Left ventricle myocardium inferior (tissue), 1 donor: ENCODE results near the gene OR2Y1. TPM values are rescaled to one million over a fixed set of nuclear protein-coding genes. Genes with fewer than 3 reads are reported as not detected.

ENCODE experiments used
- DNase-seq: peaks from one replicate; pipeline ENCODE4 v3.0.0-alpha.2; 2020
- H3K27ac ChIP-seq: fragments of 200-600 bp; replicated peaks from 2 replicates; pipeline ENCODE4 v1.8.0; 2021
- H3K27me3 ChIP-seq: fragments of 200-600 bp; 2 replicates; pipeline ENCODE4 v1.8.0; 2021; ENCODE audit warnings: low read depth
- H3K36me3 ChIP-seq: fragments of 200-600 bp; 2 replicates; pipeline ENCODE4 v1.8.0; 2021
- H3K4me1 ChIP-seq: fragments of 200-600 bp; 2 replicates; pipeline ENCODE4 v1.8.0; 2021
- H3K4me3 ChIP-seq: fragments of 200-600 bp; 2 replicates; pipeline ENCODE4 v1.8.0; 2021; ENCODE audit warnings: mild to moderate bottlenecking, moderate library complexity
- H3K9me3 ChIP-seq: fragments of 200-600 bp; replicated peaks from 2 replicates; pipeline ENCODE4 v1.8.0; 2021
- intact Hi-C: fragments of 100-400 bp; cut with micrococcal nuclease; formaldehyde crosslinking; loops from one replicate; pipeline ENCODE4 v1.11.0; 2022
- total RNA-seq: library from RNA; stranded (reverse); fragmentation: NEBNext Ultra II Directional; extraction: Animal tissue kit (Norgen Biotek cat#: 25700); gene quantifications from one replicate; pipeline ENCODE4 v1.2.1, GENCODE V29; 2021
- TF ChIP-seq, protein P1 (sequence below): fragments of 200-600 bp; IDR thresholded peaks from 2 replicates; pipeline ENCODE4 v1.8.0; 2021; ENCODE audit warnings: antibody characterized with exemption, mild to moderate bottlenecking, borderline replicate concordance
- donor health status: DM: no; HTN: yes; CAD: no; lungs with severe emphysema.

The OR2Y1 gene
- total RNA-seq, 1 donor from 2014 or later, result not detected

- H3K27ac ChIP-seq, result no peak overlapping the region
- no peak for DNase-seq
- no peaks in the 10 kb centered on the region for H3K36me3 ChIP-seq
- H3K4me3 ChIP-seq, result no peak overlapping the region
- no peaks in the 10 kb centered on the region for H3K9me3 ChIP-seq
- no peaks in the 10 kb centered on the region for H3K27me3 ChIP-seq
- intact Hi-C loops, result loop anchor here (5.0 kb wide), 1 partner anchor 87 kb away; no protein-coding TSS in a partner anchor
- TF ChIP-seq, protein P1, sequence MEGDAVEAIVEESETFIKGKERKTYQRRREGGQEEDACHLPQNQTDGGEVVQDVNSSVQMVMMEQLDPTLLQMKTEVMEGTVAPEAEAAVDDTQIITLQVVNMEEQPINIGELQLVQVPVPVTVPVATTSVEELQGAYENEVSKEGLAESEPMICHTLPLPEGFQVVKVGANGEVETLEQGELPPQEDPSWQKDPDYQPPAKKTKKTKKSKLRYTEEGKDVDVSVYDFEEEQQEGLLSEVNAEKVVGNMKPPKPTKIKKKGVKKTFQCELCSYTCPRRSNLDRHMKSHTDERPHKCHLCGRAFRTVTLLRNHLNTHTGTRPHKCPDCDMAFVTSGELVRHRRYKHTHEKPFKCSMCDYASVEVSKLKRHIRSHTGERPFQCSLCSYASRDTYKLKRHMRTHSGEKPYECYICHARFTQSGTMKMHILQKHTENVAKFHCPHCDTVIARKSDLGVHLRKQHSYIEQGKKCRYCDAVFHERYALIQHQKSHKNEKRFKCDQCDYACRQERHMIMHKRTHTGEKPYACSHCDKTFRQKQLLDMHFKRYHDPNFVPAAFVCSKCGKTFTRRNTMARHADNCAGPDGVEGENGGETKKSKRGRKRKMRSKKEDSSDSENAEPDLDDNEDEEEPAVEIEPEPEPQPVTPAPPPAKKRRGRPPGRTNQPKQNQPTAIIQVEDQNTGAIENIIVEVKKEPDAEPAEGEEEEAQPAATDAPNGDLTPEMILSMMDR, result no peak
- peaks cover 11% of the 10 kb centered on the region for H3K4me1 ChIP-seq
Observed at GRCh38 chr5:180779985-180780610, 40.2 kb upstream of the OR2Y1 start.

- no peaks in the 10 kb centered on the region for H3K36me3 ChIP-seq
- peaks cover 2% of the 10 kb centered on the region for H3K9me3 ChIP-seq
- intact Hi-C loops, result no loop called here
- H3K4me1 ChIP-seq, result no peaks in the 10 kb centered on the region
- TF ChIP-seq, protein P1, result no peak
- DNase-seq, result no peak
- H3K27me3 ChIP-seq, result no peaks in the 10 kb centered on the region
- no peak overlapping the region for H3K4me3 ChIP-seq
- H3K27ac ChIP-seq, result no peak overlapping the region
Observed at GRCh38 chr5:180777475-180777874, 37.6 kb upstream of the OR2Y1 start.

- Histone ChIP-seq H3K36me3 (no peaks in the 10 kb centered on the region), H3K27me3 (no peaks in the 10 kb centered on the region), H3K27ac (no peak overlapping the region), H3K4me1 (no peaks in the 10 kb centered on the region), H3K4me3 (no peak overlapping the region), H3K9me3 (peaks cover 13% of the 10 kb centered on the region)
- no peak for DNase-seq
- TF ChIP-seq, protein P1, result no peak
- intact Hi-C loops, result no loop called here
Observed at GRCh38 chr5:180776376-180776775, 36.5 kb upstream of the OR2Y1 start.

- no peaks in the 10 kb centered on the region for H3K27me3 ChIP-seq
- H3K9me3 ChIP-seq, result peaks cover 14% of the 10 kb centered on the region
- H3K27ac ChIP-seq, result no peak overlapping the region
- H3K4me3 ChIP-seq, result no peak overlapping the region
- no peaks in the 10 kb centered on the region for H3K36me3 ChIP-seq
- intact Hi-C loops, result no loop called here
- DNase-seq, result no peak
- TF ChIP-seq, protein P1, result no peak
- H3K4me1 ChIP-seq, result no peaks in the 10 kb centered on the region
Observed at GRCh38 chr5:180775624-180776023, 35.8 kb upstream of the OR2Y1 start.

GRCh38 chr5:180771839-180772238 lies 32.0 kb upstream of the OR2Y1 start:
- Histone ChIP-seq H3K9me3 (peaks cover 31% of the 10 kb centered on the region), H3K27ac (no peak overlapping the region), H3K4me1 (no peaks in the 10 kb centered on the region), H3K27me3 (no peaks in the 10 kb centered on the region), H3K4me3 (no peak overlapping the region), H3K36me3 (no peaks in the 10 kb centered on the region)
- intact Hi-C loops, result no loop called here
- no peak for DNase-seq
- TF ChIP-seq, protein P1, result no peak
